ENCODE results near the gene ATXN7L1.

Gene ATXN7L1, protein sequence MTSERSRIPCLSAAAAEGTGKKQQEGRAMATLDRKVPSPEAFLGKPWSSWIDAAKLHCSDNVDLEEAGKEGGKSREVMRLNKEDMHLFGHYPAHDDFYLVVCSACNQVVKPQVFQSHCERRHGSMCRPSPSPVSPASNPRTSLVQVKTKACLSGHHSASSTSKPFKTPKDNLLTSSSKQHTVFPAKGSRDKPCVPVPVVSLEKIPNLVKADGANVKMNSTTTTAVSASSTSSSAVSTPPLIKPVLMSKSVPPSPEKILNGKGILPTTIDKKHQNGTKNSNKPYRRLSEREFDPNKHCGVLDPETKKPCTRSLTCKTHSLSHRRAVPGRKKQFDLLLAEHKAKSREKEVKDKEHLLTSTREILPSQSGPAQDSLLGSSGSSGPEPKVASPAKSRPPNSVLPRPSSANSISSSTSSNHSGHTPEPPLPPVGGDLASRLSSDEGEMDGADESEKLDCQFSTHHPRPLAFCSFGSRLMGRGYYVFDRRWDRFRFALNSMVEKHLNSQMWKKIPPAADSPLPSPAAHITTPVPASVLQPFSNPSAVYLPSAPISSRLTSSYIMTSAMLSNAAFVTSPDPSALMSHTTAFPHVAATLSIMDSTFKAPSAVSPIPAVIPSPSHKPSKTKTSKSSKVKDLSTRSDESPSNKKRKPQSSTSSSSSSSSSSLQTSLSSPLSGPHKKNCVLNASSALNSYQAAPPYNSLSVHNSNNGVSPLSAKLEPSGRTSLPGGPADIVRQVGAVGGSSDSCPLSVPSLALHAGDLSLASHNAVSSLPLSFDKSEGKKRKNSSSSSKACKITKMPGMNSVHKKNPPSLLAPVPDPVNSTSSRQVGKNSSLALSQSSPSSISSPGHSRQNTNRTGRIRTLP

DNA sequence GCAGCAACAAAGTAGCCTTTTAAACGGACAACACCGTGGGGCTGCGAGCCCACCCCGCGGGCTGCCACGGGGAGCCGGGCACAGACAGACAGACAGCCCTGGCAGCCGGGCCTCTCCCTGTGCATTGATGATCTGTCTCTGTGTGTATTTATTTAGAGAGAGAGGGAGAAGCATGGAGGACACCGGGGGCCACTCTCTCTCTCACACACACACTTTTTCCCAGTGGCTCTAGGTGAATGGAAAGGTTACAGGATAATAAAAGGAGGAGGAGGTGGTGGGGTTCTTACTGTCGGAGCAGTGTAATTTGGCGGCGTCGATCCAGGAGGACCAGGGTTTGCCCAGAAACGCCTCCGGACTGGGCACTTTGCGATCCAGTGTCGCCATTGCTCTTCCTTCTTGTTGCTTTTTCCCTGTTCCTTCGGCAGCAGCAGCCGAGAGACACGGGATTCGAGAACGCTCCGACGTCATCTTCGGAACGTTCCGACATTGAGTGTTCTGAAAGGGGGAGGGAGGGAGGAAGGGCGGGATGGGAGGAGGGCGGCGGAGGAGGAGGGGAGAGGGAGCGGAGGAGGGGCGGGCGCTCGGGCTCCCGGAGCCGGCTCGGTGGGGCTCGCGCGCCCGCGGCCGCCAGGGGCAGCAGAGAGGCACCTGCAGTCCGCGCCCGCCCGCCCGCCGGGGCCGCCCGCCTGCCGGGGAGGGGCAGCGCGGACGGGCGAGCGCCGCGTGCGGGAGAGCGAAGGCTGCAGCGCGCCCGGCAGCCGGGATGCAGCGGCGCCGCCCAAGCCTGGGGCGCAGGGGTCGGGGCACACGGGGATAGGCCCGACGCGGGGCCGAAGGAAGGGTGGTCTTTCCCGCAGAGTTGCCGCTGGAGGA lies at the start of gene ATXN7L1:
Gene ATXN7L1 (minus strand): TSS at position 509 of the 873 bp plus-strand sequence. CDS start 41 bp downstream, at position 468.
- peak; percentile 92 for DNase-seq

DNA sequence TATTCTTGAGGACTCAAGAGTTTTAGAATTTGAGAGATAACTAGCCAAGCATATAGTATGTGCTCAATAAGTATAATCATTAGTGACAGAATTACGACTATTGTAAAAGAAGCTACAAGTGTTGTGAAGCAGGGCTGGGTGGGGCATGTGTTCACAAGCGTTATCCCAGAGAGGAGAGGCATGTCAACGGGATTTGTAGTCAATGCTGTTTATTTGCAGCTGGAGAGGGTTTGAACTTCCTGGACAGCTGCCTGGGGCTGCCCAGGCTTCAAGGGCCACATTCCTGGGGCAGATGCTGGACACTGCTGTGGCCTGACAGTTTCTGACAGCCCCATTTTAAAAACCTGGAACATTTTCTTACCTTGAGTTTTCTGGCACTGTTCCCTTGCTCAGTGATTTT lies 49.7 kb upstream of the ATXN7L1 start:
- DNase-seq = no peak

- DNase-seq = peak; percentile 22
These were observed 48.5 kb upstream of the ATXN7L1 start for GRCh38 chr7:105924945-105925344.

DNA sequence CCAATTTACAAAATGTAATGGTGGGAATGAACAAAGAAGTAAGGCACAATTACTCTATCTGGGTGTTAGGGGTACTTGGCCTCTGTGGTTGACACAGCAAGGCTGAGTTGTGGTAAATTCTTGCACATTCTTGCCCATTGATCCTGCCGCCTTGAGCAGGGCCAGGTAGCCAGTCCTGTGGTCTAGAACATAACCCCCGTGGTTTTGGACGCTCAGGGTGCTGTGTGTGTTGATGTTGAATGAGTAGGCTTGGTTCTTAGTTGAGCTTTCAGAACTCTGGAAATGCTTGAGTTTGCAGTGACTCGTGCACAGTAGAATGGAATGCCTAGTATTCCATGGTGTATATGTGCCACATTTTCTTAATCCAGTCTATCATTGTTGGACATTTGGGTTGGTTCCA lies 44.4 kb upstream of the ATXN7L1 start:
- no peak for DNase-seq

DNA sequence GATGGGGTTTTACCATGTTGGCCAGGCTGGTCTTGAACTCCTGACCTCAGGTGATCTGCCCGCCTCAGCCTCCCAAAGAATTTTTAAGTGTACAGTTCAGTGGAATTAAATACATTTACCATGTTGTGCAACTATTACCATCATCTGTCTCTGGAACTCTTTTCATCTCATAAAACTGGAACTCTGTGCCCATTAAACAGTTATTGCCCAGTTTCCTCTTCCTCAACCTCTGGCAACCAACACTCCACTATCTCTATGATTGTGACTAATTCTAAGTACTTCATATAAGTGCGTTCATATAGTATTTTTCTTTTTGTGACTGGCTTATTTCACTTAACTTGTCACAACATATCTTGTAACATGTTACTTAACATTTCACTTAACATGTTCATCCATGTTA lies 41.3 kb upstream of the ATXN7L1 start:
- DNase-seq = no peak

DNA sequence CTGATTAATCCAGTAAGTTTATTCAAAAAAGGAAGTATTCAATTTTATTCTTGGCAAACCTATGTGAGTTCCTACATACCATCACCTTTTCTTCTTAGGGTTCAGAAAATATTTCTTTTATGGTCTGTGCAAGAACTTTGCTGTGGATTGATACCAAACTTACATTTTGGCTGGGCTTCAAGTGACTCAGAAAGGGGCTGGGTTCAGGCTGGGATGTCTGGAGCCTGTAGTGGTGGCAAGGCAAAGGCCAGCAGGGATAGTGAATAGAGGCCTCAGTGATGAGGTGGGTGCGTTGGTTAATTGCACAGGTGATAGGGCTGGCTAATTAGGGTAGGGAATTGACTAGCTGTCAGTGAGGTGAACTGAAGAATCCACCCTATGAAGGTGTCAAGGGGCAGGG lies 40.2 kb upstream of the ATXN7L1 start:
- no peak for DNase-seq

- no peak for DNase-seq
These were observed 37.5 kb upstream of the ATXN7L1 start for GRCh38 chr7:105913947-105914346.

DNA sequence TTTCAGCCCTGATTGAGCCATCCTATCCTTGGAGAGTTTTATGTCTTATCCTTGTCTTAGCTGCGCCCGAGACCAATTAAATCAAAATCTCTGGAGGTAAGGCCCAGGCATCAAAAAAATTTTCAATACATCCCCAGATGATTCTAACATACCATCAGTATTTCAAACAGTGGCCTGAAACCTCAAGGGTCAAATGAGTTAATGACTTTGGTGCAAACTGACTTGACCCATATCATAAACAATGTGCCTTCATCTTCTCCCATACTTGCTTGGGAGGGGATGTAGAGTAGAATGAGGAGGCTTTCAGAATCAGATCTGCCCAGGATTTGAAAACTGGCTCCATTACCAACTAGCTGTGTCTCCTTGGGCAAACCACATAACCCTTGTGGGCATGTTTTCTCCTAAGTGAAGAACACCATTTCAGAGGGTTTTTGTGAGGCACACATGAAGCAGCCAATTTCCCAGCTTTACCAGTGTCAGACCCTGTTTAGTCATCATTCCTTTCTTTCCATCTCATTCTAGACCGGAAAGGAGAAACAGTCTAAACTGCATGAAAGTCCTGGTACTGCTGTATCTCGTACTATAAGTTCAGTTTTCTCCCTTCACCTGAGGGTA lies 35.7 kb upstream of the ATXN7L1 start:
- no peak for DNase-seq

GRCh38 chr7:105910172-105910571 lies 33.8 kb upstream of the ATXN7L1 start:
- DNase-seq = no peak

DNA sequence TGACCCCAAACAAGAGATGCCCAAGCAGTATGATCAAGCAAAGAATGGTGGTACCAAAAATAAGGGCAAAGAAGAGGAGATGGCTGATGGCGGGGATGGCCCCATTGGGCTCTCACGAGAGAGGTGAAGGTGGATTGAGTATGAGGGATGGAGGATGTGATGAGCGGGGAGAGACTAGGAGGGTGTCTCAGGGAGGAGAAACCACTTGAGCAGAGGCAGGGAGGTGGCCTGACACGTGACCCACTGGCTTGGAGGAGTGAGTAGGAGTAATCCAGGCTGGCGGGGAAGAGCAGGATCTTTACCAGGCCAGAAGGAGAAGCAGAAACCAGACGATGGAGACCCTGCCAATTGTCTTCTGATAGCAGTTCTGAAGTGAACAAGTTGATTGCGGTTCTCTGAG lies 33.3 kb upstream of the ATXN7L1 start:
- no peak for DNase-seq

DNA sequence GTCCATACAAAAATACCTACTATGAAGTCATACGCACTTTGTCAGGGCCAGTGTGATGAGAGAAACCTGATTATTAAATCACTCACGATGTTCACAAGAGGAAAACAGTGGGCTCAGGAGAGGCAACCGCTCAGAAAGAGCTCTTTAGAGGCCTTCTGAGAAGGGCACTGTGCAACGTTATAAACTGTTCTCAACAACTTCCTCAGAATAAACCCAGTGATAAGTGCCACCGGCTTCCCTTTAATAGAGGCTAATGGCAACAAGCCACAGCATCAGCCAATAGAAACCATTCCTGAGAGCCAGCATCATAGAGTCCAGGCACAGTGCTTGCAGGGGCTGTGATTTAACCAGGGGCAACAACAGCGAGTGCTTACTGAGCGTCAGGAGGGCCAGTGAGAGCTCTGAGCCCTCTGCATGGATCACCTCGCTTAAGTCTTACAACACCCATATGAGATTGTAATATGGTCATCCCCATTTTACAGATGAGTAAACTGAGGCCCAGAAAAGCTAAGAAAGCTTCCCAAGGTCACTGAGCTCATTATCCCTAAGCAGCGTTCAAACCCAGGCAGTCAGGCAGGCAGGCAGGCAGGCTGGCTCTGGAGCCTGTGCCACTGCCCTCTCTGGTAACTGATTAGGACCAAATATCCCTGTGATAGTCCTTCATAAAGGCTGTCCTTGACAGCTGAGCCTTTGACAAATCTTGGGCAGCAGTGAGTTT lies 30.9 kb upstream of the ATXN7L1 start:
- DNase-seq = no peak

- DNase-seq = no peak
These were observed 30.3 kb upstream of the ATXN7L1 start for GRCh38 chr7:105906695-105907094.

DNA sequence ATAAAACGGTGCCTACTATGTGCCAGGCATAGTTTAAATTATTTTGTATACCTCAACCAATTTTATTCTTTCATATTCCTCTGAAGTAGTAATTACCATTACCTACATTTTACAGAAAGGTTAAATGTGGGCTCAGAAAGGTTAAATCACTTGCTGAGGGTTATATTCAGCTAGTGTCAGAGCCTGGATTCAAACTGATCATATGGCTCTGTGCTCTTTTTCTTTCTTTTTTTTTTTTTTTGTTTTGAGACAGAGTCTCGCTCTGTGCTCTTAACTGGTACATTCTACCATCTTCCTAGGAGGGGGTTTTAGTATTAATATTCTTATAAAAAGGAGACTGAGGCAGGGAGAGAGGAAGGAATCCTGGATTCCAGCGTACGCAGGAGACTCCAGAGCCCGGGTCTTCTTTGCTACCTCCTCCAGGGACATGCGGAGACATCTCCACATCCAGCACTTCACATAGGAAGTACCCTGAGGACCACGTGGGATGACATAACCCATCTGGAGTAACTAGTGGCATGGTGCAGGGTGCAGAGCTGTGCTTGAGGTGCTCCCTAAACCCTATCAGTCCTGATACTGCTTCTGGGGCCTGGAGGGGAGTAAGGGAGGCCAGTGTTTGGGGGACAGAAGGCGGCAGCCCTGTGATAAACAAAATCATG lies 29.6 kb upstream of the ATXN7L1 start:
- no peak for DNase-seq

DNA sequence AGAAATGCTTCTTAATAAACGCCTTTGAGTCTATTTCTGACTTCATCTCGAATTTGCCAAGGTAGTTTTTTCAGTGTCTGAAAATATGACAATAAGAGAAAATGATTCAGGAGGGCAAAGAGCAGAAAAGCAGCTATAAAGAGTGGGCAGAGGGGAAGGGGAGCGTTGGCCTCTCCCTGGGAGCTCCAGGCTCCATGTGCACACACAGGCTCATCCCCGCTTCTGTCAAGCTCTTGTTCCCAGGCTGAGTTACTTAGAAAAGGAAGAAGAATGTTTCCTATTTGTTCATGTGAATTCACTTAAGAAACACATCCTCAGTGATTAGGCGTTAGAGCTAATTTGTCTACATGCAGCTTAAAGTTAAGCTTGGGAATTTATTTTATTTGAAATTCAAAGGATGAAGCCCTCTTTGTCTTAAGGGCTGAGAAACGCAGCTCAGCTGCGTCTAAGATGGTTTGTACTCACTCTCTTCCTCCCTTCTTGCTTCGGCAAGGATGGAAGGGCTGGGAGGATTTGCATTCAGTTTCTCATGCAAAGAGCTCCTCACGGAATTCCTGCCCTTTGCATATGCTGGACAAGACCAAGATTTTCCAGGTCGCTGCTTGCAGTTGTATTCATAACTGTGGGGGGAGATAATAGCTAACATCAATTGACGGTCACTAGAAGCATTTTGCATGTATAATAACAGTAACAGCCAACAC lies 29.0 kb upstream of the ATXN7L1 start:
- DNase-seq = no peak

DNA sequence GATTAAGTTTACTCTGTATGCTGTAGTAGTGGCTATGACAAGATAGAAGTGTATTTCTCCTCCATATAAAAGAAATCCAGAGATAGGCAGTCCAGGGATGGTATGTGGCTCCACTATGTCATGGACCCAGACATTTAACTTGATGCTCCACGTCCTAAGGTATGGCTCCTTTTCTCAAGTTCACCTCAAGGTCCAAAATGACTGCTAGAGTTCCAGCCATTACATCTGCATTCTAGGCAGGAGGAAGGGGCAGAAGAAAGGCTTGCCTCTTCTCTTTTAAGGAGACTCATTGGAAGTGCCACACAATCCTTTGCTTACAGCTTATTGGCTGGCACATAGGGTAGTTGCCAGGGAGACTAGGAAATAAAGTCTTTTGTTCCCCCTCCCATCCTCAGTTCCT lies 27.7 kb upstream of the ATXN7L1 start:
- DNase-seq = no peak

DNA sequence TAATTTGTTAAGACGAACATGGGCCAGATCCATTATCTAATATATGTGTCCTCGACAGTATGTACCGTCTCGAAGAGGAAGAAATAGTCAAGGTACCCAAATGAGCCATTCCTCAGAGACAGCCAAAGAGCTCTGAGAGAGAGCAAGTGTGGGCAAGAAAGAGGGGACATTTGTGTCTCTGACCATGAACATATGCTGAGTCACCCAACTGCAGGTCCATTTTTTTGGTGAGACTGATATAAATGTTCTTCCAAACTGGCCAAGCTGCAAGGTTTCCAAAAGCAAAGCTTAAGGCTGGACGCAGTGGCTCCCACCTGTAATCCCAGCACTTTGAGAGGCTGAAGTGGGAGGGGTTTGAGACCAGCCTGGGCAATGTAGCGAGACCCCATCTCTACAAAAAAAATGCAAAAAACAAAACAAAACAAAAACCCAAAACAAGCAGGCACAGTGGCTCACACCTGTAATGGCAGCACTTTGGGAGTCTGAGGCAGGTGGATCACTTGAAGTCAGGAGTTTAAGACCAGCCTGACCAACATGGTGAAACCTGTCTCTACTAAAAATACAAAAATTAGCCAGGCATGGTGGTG lies 26.0 kb upstream of the ATXN7L1 start:
- DNase-seq = no peak

DNA sequence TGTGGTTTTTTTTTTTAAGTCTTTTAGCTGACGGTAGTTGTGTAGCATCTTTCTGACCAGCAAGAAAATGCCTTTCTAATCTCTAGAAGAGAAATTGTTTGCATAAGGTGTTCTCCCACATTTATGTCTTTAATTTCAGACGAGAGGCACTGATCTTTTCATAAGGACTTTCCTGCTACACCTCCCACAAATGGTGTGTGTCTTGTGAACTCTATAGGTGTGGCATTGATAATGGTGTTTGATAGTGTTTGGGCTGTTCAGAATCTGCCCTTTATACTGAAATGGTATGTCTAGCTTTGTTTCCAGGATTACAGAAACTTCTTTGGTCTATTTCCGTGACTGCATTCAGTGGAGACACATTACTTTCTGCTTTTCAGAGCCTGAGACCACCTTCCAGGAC lies 21.6 kb upstream of the ATXN7L1 start:
- DNase-seq = no peak

GRCh38 chr7:105896407-105896911 lies 20.1 kb upstream of the ATXN7L1 start:
- DNase-seq = peak; percentile 33

DNA sequence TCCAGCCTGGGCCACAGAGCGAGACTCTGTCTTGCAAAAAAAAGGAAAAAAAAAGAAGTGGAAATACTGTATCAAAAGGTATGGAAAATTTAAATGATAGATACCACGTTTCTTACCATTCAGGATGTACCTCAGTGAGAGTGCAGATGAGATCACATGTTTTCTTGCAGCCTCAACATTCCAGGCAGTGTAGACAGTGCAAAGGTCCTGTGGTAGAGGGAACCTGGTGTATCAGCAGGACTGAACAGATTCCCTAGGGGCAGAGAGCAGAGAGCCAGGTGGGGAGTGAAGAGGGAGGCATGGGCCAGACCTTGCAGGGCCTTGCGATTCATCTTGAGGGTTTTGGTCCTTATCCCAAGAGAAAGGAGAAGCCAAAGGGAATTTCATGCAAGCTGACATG lies 17.7 kb upstream of the ATXN7L1 start:
- DNase-seq = no peak

- no peak for DNase-seq
These were observed 16.0 kb upstream of the ATXN7L1 start for GRCh38 chr7:105892387-105892786.
